Loucy (cell line): ENCODE measurements around the gene RANBP17.

Source experiments
- H2AFZ ChIP-seq: fragments of 200-600 bp; sonication (generic); 2 replicates; pipeline ENCODE4 v1.6.0; 2016; ENCODE audit warnings: antibody characterized with exemption, mild to moderate bottlenecking, low read length, moderate library complexity
- H3F3A ChIP-seq: fragments of 200-600 bp; 2 replicates; pipeline ENCODE4 v1.6.0; 2016; ENCODE audit warnings: antibody characterized with exemption, low read depth, mild to moderate bottlenecking
- H3K27me3 ChIP-seq: fragments of 200-600 bp; sonication (generic); 2 replicates; pipeline ENCODE4 v1.6.1; 2014; ENCODE audit warnings: low read length, mild to moderate bottlenecking; ENCODE audit not compliant: insufficient read depth, poor library complexity, severe bottlenecking
- H3K36me3 ChIP-seq: fragments of 200-600 bp; sonication (generic); 2 replicates; pipeline ENCODE4 v1.6.1; 2016; ENCODE audit warnings: low read length; ENCODE audit not compliant: insufficient read depth
- H3K4me1 ChIP-seq: fragments of 200-600 bp; sonication (generic); 2 replicates; pipeline ENCODE4 v1.5.1; 2014; ENCODE audit warnings: low read length, mild to moderate bottlenecking; ENCODE audit not compliant: insufficient read depth, poor library complexity, severe bottlenecking
- H3K4me2 ChIP-seq: fragments of 200-600 bp; sonication (generic); 2 replicates; pipeline ENCODE4 v1.6.0; 2014; ENCODE audit warnings: antibody characterized with exemption, low read length, low read depth, mild to moderate bottlenecking; ENCODE audit not compliant: poor library complexity, severe bottlenecking
- H3K4me3 ChIP-seq: fragments of 200-600 bp; sonication (generic); 2 replicates; pipeline ENCODE4 v1.5.1; 2014; ENCODE audit warnings: low read length, mild to moderate bottlenecking, mixed read lengths; ENCODE audit not compliant: poor library complexity, severe bottlenecking
- H3K79me2 ChIP-seq: fragments of 200-600 bp; sonication (generic); 2 replicates; pipeline ENCODE4 v1.6.1; 2014; ENCODE audit warnings: low read length; ENCODE audit not compliant: insufficient read depth
- H3K9ac ChIP-seq: fragments of 200-600 bp; sonication (generic); 2 replicates; pipeline ENCODE4 v1.6.0; 2014; ENCODE audit warnings: mild to moderate bottlenecking, low read depth, low read length, moderate library complexity; ENCODE audit not compliant: poor library complexity, severe bottlenecking
- H3K9me2 ChIP-seq: fragments of 200-600 bp; sonication (generic); replicated peaks from 2 replicates; pipeline ENCODE4 v1.6.1; 2016; ENCODE audit warnings: low read depth, low read length, mixed read lengths
- H3K9me3 ChIP-seq: fragments of 200-600 bp; sonication (generic); 2 replicates; pipeline ENCODE4 v1.6.1; 2014; ENCODE audit warnings: mild to moderate bottlenecking, antibody characterized with exemption, low read length, low read depth; ENCODE audit not compliant: insufficient read depth
- H4K20me1 ChIP-seq: fragments of 200-600 bp; sonication (generic); 2 replicates; pipeline ENCODE4 v1.6.0; 2014; ENCODE audit warnings: antibody characterized with exemption, low read length, mild to moderate bottlenecking; ENCODE audit not compliant: insufficient read depth, poor library complexity, severe bottlenecking
- CTCF ChIP-seq: fragments of 200-600 bp; sonication (generic); conservative IDR thresholded peaks from 2 replicates; pipeline ENCODE4 v1.5.1; 2014; ENCODE audit warnings: mild to moderate bottlenecking, antibody characterized with exemption, low read length
- EZH2phosphoT487 ChIP-seq: fragments of 200-600 bp; IDR thresholded peaks from 2 replicates; pipeline ENCODE4 v1.6.1; 2018; ENCODE audit warnings: antibody characterized with exemption, mild to moderate bottlenecking, moderate library complexity, borderline replicate concordance

RANBP17 gene

GRCh38 chr5:171102877-171103610 lies 241.2 kb downstream of the RANBP17 start:
- Histone ChIP-seq H3K4me3 (no peak overlapping the region), H2AFZ (no peak overlapping the region), H3K4me1 (no peaks in the 10 kb centered on the region), H3K36me3 (no peaks in the 10 kb centered on the region), H3K9ac (no peak overlapping the region), H3F3A (no peaks in the 10 kb centered on the region), H3K27me3 (no peaks in the 10 kb centered on the region), H3K4me2 (no peak overlapping the region), H3K9me2 (no peaks in the 10 kb centered on the region), H3K9me3 (no peaks in the 10 kb centered on the region), H4K20me1 (no peaks in the 10 kb centered on the region), H3K79me2 (no peaks in the 10 kb centered on the region)
- no peak for TF ChIP-seq CTCF
- no peak for TF ChIP-seq EZH2phosphoT487

DNA sequence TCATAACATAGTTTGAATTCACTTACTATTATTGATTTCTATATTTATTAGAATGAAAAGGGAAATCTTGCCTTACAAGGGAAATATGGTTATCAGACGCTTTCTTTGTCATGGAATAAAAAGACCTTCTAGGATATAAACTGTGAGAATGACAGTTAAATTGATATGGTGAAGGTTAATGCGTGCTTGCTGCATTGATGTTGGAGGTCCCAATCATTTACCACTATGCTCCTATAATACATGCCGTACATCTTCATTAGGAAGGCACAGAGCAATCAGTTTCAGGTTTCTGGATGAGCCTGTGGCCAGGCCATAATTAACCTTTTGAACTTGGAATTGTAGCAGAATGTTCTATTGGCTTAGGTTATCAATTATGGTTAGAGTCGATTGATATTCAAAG lies 245.9 kb downstream of the RANBP17 start:
- H3K27me3 ChIP-seq = no peaks in the 10 kb centered on the region
- H4K20me1 ChIP-seq = no peaks in the 10 kb centered on the region
- no peak overlapping the region for H3K9ac ChIP-seq
- no peak overlapping the region for H2AFZ ChIP-seq
- no peak overlapping the region for H3K4me3 ChIP-seq
- H3K4me1 ChIP-seq = no peaks in the 10 kb centered on the region
- no peaks in the 10 kb centered on the region for H3K79me2 ChIP-seq
- no peaks in the 10 kb centered on the region for H3K9me2 ChIP-seq
- H3K36me3 ChIP-seq = no peaks in the 10 kb centered on the region
- no peak overlapping the region for H3K4me2 ChIP-seq
- no peaks in the 10 kb centered on the region for H3F3A ChIP-seq
- H3K9me3 ChIP-seq = no peaks in the 10 kb centered on the region
- no peak for TF ChIP-seq EZH2phosphoT487
- no peak for TF ChIP-seq CTCF

DNA sequence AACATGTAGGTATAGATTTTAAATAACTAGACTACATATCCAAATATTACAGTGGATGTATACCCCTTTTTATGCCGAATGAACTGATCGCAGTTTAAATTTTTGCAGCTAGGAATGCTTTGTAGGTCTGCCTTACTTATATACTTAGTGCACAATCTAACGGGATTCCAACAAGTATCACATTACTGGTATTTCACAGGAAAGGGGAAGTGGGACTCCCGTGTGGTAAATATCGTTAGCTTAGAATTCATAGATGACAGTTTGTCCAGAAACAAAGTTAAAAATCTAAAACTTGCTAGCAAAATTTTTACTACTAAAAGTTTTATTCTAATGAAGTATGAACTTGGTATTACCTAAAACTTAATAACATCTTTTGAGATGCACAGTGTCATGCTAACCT lies 253.7 kb downstream of the RANBP17 start:
- H3F3A ChIP-seq = no peaks in the 10 kb centered on the region
- no peak overlapping the region for H3K4me3 ChIP-seq
- no peaks in the 10 kb centered on the region for H3K79me2 ChIP-seq
- no peak overlapping the region for H3K4me2 ChIP-seq
- H2AFZ ChIP-seq = no peak overlapping the region
- no peaks in the 10 kb centered on the region for H3K27me3 ChIP-seq
- H3K4me1 ChIP-seq = no peaks in the 10 kb centered on the region
- H4K20me1 ChIP-seq = no peaks in the 10 kb centered on the region
- no peaks in the 10 kb centered on the region for H3K9me3 ChIP-seq
- TF ChIP-seq CTCF (no peak), EZH2phosphoT487 (no peak)
- no peak overlapping the region for H3K9ac ChIP-seq
- no peaks in the 10 kb centered on the region for H3K36me3 ChIP-seq
- no peaks in the 10 kb centered on the region for H3K9me2 ChIP-seq
